Measurements from ENCODE around the gene NTRK3. TPM values are rescaled to one million over a fixed set of nuclear protein-coding genes. Genes with fewer than 3 reads are reported as not detected.

NTRK3 gene
- total RNA-seq, 4 donors from 2014 or later = 0.09 to 2.7 (median 0.62) TPM

DNA sequence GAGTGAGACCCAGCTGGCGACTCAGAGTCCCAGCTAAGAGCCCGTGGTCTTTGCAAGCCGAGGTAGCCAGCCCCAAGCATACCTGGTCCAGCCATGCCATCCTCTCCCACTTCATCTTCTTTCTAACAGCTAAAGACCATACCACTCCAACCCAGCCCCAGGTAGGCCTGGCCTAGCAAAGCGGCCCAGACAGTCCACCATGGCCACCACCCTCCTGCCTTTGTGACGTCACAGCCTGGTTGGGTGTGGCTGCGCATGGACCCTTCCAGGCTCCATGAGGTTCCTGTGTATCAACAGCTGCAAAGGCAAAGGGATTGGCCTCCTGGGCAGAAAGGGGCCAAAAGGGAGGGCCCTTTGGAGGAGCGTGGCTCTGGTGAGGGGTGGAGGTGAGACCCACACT lies 4.1 kb downstream of the NTRK3 start:
- no peak overlapping the region for H3K27ac ChIP-seq
- H3K27me3 ChIP-seq = peaks cover 8 to 85% (median 16%) of the 10 kb centered on the region in 4 donors
- 83 to 90% methylated on average over 3 to 5 of the region's 7 CpGs for WGBS, 2 donors
- TF ChIP-seq, protein P1, sequence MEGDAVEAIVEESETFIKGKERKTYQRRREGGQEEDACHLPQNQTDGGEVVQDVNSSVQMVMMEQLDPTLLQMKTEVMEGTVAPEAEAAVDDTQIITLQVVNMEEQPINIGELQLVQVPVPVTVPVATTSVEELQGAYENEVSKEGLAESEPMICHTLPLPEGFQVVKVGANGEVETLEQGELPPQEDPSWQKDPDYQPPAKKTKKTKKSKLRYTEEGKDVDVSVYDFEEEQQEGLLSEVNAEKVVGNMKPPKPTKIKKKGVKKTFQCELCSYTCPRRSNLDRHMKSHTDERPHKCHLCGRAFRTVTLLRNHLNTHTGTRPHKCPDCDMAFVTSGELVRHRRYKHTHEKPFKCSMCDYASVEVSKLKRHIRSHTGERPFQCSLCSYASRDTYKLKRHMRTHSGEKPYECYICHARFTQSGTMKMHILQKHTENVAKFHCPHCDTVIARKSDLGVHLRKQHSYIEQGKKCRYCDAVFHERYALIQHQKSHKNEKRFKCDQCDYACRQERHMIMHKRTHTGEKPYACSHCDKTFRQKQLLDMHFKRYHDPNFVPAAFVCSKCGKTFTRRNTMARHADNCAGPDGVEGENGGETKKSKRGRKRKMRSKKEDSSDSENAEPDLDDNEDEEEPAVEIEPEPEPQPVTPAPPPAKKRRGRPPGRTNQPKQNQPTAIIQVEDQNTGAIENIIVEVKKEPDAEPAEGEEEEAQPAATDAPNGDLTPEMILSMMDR (IDR thresholded peaks at IDR 0.05) = no peak
- TF ChIP-seq POLR2A (IDR thresholded peaks at IDR 0.05) = no peak
- no peaks in the 10 kb centered on the region for H3K36me3 ChIP-seq
- intact Hi-C loops (cut with DNase I) = no loop called here
- DNase-seq = no peak
- H3K9me3 ChIP-seq = no peaks in the 10 kb centered on the region
- peaks cover 10 to 25% (median 14%) of the 10 kb centered on the region in 3 donors for H3K4me1 ChIP-seq
- no peak overlapping the region for H3K4me3 ChIP-seq

DNA sequence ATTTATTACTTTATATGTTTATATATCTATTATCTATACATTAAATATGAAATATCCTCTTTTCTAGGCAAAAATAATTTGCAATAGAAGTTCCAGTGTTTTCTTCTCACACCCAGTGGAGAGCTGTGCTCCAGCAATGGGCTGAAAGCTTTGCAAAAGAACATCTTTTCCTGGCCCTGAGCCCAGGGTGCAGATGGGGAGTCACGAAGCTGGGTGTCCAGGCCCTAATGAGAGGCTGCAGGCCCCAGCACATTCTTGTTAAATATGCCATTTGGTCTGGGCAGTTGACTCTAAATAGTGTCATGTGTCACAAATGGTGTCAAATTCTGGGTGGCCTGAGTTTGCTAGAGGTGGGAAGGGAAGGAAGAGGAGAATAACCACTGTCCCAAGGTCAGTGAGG lies 5.7 kb downstream of the NTRK3 start:
- Histone ChIP-seq H3K4me3 (no peak overlapping the region), H3K36me3 (no peaks in the 10 kb centered on the region), H3K9me3 (no peaks in the 10 kb centered on the region), H3K27me3 (peaks cover 5 to 82% (median 11%) of the 10 kb centered on the region in 4 donors), H3K4me1 (peaks cover 5 to 22% (median 5%) of the 10 kb centered on the region in 3 donors), H3K27ac (no peak overlapping the region)
- TF ChIP-seq POLR2A (IDR thresholded peaks at IDR 0.05) = no peak
- TF ChIP-seq, protein P1 (IDR thresholded peaks at IDR 0.05) = no peak
- WGBS, 2 donors = 10 to 13% methylated on average over 1 of the region's 1 CpG
- intact Hi-C loops (cut with DNase I) = no loop called here
- no peak for DNase-seq

DNA sequence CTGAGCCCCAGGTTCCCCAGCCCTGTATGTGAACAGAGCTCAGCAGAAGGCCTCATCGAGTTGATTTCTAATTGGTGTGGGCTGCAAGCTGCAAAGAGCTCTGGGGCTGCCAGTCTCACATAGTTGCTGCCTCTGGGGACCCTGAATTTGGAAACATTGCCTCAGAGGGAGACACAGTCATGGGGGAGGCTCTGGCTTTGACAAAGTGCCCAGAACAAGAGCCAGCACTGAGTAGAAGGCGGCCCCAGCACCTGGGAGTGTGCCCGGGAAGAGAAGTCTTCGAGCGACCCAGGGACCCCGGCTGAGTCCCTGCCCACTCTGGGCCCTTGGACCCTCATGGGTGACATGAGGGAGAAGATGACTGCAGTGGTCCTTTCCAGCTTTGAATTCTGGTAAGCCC lies 7.3 kb downstream of the NTRK3 start:
- intact Hi-C loops (cut with DNase I) = no loop called here
- no peaks in the 10 kb centered on the region for H3K36me3 ChIP-seq
- 33 to 100% methylated on average over 1 of the region's 6 CpGs for WGBS, 2 donors
- no peak for DNase-seq
- peak overlapping the region in 2 of 4 donors; percentile 14 to 39 for H3K27ac ChIP-seq
- peaks cover under 1 to 66% (median 4%) of the 10 kb centered on the region in 4 donors for H3K27me3 ChIP-seq
- peaks cover 4 to 14% (median 5%) of the 10 kb centered on the region in 3 donors for H3K4me1 ChIP-seq
- no peak for TF ChIP-seq POLR2A (IDR thresholded peaks at IDR 0.05)
- TF ChIP-seq, protein P1 (IDR thresholded peaks at IDR 0.05) = no peak
- H3K4me3 ChIP-seq = no peak overlapping the region
- no peaks in the 10 kb centered on the region for H3K9me3 ChIP-seq

DNA sequence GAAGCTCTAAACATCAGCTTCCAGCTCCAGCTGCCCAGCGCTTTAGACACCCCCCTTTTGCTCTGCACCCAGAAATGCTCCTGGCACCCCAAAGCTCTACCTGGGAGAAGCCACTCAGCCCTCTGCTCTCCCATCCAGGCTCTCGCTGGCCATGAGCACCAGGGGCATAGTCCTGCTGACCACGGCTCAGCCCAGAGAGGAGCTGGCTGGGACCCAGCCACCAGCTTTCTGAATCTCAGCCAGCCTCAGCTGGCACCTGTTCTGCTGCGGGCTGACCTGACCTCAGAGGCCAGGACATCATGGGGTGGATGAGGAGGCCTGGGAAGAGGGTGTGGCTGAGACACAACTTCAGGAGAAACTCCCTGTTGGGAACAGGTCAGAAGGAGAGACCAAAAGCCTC lies 8.6 kb downstream of the NTRK3 start:
- peaks cover 0 to 53% (median 0%) of the 10 kb centered on the region in 4 donors for H3K27me3 ChIP-seq
- TF ChIP-seq, protein P1 (IDR thresholded peaks at IDR 0.05) = no peak
- no peak for TF ChIP-seq POLR2A (IDR thresholded peaks at IDR 0.05)
- intact Hi-C loops (cut with DNase I) = no loop called here
- peaks cover 4 to 14% (median 5%) of the 10 kb centered on the region in 3 donors for H3K4me1 ChIP-seq
- no peaks in the 10 kb centered on the region for H3K36me3 ChIP-seq
- no peak overlapping the region for H3K4me3 ChIP-seq
- 61% methylated on average over 3 of the region's 4 CpGs; no CpG with 5 or more reads in 1 of the 2 donors for WGBS, 2 donors
- no peak for DNase-seq
- no peaks in the 10 kb centered on the region for H3K9me3 ChIP-seq
- H3K27ac ChIP-seq = no peak overlapping the region

DNA sequence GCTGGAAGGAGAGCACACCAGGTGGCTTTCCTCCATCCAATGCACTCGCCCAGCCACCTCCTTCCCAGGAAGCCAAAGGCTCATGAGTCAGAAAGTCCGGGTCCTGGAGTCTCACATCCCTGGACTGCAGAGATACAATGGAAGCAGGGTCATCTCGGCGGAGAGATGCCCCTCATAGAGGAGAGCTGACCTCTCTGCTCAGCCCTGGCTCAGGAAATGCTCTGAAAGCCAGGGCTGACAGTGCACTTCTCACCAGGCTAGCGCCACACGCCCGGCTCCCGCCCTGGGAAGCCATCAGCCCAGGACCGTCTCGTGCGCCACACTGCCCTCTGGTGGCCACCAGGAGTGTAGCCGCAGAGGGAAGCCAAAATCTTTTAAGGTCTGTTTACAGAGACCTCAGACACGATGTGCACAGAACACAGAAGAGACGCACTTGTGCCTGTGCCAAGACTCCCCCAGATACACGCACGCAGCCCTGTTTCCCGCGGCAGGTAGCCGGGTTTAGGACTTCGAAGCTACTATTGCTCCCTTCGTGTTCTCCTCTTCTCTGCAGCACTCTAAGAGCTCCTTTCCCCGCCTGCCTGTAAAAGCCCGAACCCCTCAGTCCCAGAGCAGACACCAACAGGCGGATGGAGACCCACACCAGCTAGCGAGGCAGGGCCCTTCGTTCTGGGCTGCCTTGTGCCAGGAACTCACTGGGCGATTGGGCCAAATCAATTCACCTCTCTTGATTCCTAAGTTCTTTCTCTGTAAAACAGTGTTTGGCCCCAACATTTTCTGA lies 9.7 kb downstream of the NTRK3 start:
- intact Hi-C loops (cut with DNase I) = no loop called here
- WGBS, 2 donors = 12 to 15% methylated on average over 22 of the region's 27 CpGs
- Histone ChIP-seq H3K27me3 (peaks cover 0 to 43% (median 0%) of the 10 kb centered on the region in 4 donors), H3K27ac (no peak overlapping the region), H3K4me3 (peak overlapping the region in 1 of 4 donors; percentile 40), H3K36me3 (no peaks in the 10 kb centered on the region), H3K4me1 (peaks cover 4 to 14% (median 5%) of the 10 kb centered on the region in 3 donors), H3K9me3 (no peaks in the 10 kb centered on the region)
- DNase-seq = no peak
- TF ChIP-seq, protein P1 (IDR thresholded peaks at IDR 0.05) = peak; percentile 75 to 95 (median 90)
- TF ChIP-seq POLR2A (IDR thresholded peaks at IDR 0.05) = no peak
